H1 (cell line): ENCODE measurements around the gene HELT. TPM values are rescaled to one million over a fixed set of nuclear protein-coding genes. Genes with fewer than 3 reads are reported as not detected.
"Not testable (repeated sequence)": the region's sequence is repeated elsewhere in the genome, so short reads cannot be mapped to it uniquely, and the experiment has no call there.

Experiments
- CTCF ChIA-PET: fragments of 300-600 bp; sonication (Branson Sonifier 250); formaldehyde crosslinking; loops from one replicate; lab custom pipeline; 2021; ENCODE audit not compliant: partially characterized antibody; lab: Charles Lee
- POLR2A ChIA-PET: fragments of 300-600 bp; sonication (Branson Sonifier 250); formaldehyde crosslinking; loops from one replicate; lab custom pipeline; 2021; ENCODE audit warnings: inconsistent platforms; ENCODE audit not compliant: partially characterized antibody; lab: Charles Lee
- DNase-seq, 2 experiments: peaks; one replicate each; pipeline versions ENCODE4 v3.0.0 to v3.0.0-alpha.2; 2010 to 2022; ENCODE audit warnings: low spot score in 2 of 2, low read depth in 1 of 2, mixed read lengths in 1 of 2
- FAIRE-seq: peaks from 2 replicates; lab custom pipeline; 2011; peaks lifted over from hg19 to GRCh38; lab: Jason Lieb, UNC
- H2AFZ ChIP-seq: 2 replicates; pipeline ENCODE4 v1.8.1; 2012; ENCODE audit warnings: low read length, inconsistent platforms
- H2AK5ac ChIP-seq: 2 replicates; pipeline ENCODE4 v1.6.1; 2013; ENCODE audit warnings: low read depth, low read length
- H2BK120ac ChIP-seq: replicated peaks from 2 replicates; pipeline ENCODE3; 2013; ENCODE audit warnings: low read depth, low read length, inconsistent platforms
- H2BK12ac ChIP-seq: 2 replicates; pipeline ENCODE4 v1.6.1; 2013; ENCODE audit warnings: low read depth, low read length
- H2BK15ac ChIP-seq: 2 replicates; pipeline ENCODE4 v1.6.1; 2013; ENCODE audit warnings: low read length
- H2BK20ac ChIP-seq: 2 replicates; pipeline ENCODE4 v1.6.1; 2013; ENCODE audit warnings: low read length
- H2BK5ac ChIP-seq: 2 replicates; pipeline ENCODE4 v1.6.1; 2013; ENCODE audit warnings: low read depth, low read length
- H3K14ac ChIP-seq: 2 replicates; pipeline ENCODE4 v1.6.1; 2013; ENCODE audit warnings: inconsistent platforms; ENCODE audit not compliant: insufficient read length
- H3K18ac ChIP-seq: 2 replicates; pipeline ENCODE4 v1.6.1; 2013; ENCODE audit warnings: low read length; ENCODE audit errors: extremely low read depth
- H3K23ac ChIP-seq: 2 replicates; pipeline ENCODE4 v1.6.1; 2013; ENCODE audit warnings: inconsistent platforms; ENCODE audit not compliant: insufficient read length
- H3K23me2 ChIP-seq: 2 replicates; pipeline ENCODE4 v1.6.1; 2013; ENCODE audit warnings: low read depth, low read length
- H3K27ac ChIP-seq: 2 replicates; pipeline ENCODE4 v1.6.1; 2011; ENCODE audit warnings: low read depth, low read length, inconsistent platforms
- H3K27me3 ChIP-seq, 4 experiments: replicated peaks in 1 of 4; 1 replicate in 1 of 4; 2 replicates in 3 of 4; pipeline versions ENCODE4 v1.6.1 to v1.8.1; 2011 to 2013; ENCODE audit warnings: low read length in 3 of 4, mild to moderate bottlenecking in 3 of 4, inconsistent platforms in 2 of 4, mixed read lengths in 2 of 4, moderate library complexity in 1 of 4; ENCODE audit not compliant: control insufficient read depth in 3 of 4, insufficient read depth in 3 of 4; ENCODE audit errors: extremely low read depth in 1 of 4
- H3K36me3 ChIP-seq, 4 experiments: 2 replicates each; pipeline versions ENCODE4 v1.6.1 to v1.8.1; 2011 to 2013; ENCODE audit warnings: mild to moderate bottlenecking in 4 of 4, low read length in 3 of 4, moderate library complexity in 2 of 4, control low read depth in 1 of 4, inconsistent platforms in 1 of 4; ENCODE audit not compliant: insufficient read depth in 4 of 4, control insufficient read depth in 2 of 4
- H3K4ac ChIP-seq: replicated peaks from 2 replicates; pipeline ENCODE3; 2013; ENCODE audit warnings: low read length, low read depth, mixed read lengths, inconsistent platforms; ENCODE audit not compliant: insufficient read length
- H3K4me1 ChIP-seq, 4 experiments: replicated peaks in 1 of 4; 1 replicate in 1 of 4; 2 replicates in 3 of 4; pipeline versions ENCODE4 v1.6.1 to v1.8.1; 2011 to 2013; ENCODE audit warnings: low read length in 3 of 4, inconsistent platforms in 2 of 4, mixed read lengths in 1 of 4; ENCODE audit not compliant: insufficient read depth in 4 of 4, control insufficient read depth in 3 of 4
- H3K4me2 ChIP-seq, 2 experiments: 2 replicates each; pipeline versions ENCODE4 v1.6.1 to v1.8.1; 2011 to 2013; ENCODE audit warnings: low read depth in 2 of 2, low read length in 2 of 2, control low read depth in 1 of 2, inconsistent platforms in 1 of 2, mild to moderate bottlenecking in 1 of 2; ENCODE audit not compliant: insufficient read depth in 1 of 2
- H3K4me3 ChIP-seq, 4 experiments: fragments of 200-600, 300-600 bp in 1 of 4; sonication (generic), shearing (Covaris generic), sonication (Bioruptor Twin) in 1 of 4; 2 replicates each; pipeline versions ENCODE4 v1.5.1 to v1.8.1; 2011 to 2016; ENCODE audit warnings: low read length in 4 of 4, low read depth in 3 of 4, control low read depth in 2 of 4, inconsistent platforms in 2 of 4, mild to moderate bottlenecking in 2 of 4, mixed read lengths in 1 of 4, moderate library complexity in 1 of 4; ENCODE audit not compliant: insufficient read depth in 2 of 4; ENCODE audit errors: extremely low read depth in 1 of 4
- H3K56ac ChIP-seq: replicated peaks from 2 replicates; pipeline ENCODE3; 2013; ENCODE audit warnings: low read depth, mild to moderate bottlenecking, mixed read lengths, low read length, inconsistent platforms; ENCODE audit not compliant: insufficient read length
- H3K79me1 ChIP-seq: 2 replicates; pipeline ENCODE4 v1.6.1; 2013; ENCODE audit warnings: low read depth, low read length, control low read depth
- H3K79me2 ChIP-seq, 2 experiments: 2 replicates each; pipeline versions ENCODE4 v1.6.1 to v1.8.1; 2012 to 2013; ENCODE audit warnings: low read length in 2 of 2, mild to moderate bottlenecking in 2 of 2, inconsistent platforms in 1 of 2; ENCODE audit not compliant: insufficient read depth in 2 of 2, control insufficient read depth in 1 of 2
- H3K9ac ChIP-seq, 4 experiments: replicated peaks in 1 of 4; 1 replicate in 1 of 4; 2 replicates in 3 of 4; pipeline versions ENCODE4 v1.6.1 to v1.8.1; 2011 to 2013; ENCODE audit warnings: low read depth in 3 of 4, low read length in 3 of 4, control low read depth in 2 of 4, mild to moderate bottlenecking in 2 of 4, moderate library complexity in 2 of 4, inconsistent platforms in 1 of 4; ENCODE audit errors: extremely low read depth in 1 of 4
- H3K9me3 ChIP-seq, 2 experiments: 2 replicates each; pipeline versions ENCODE4 v1.6.1 to v1.8.1; 2012 to 2013; ENCODE audit warnings: mild to moderate bottlenecking in 2 of 2, moderate library complexity in 2 of 2, control low read depth in 1 of 2, inconsistent platforms in 1 of 2, low read depth in 1 of 2, low read length in 1 of 2, mixed read lengths in 1 of 2; ENCODE audit not compliant: insufficient read depth in 2 of 2
- H4K20me1 ChIP-seq, 2 experiments: replicated peaks in 1 of 2; 2 replicates each; pipeline versions ENCODE3 to v1.8.1; 2011 to 2013; ENCODE audit warnings: inconsistent platforms in 2 of 2, low read length in 2 of 2, mild to moderate bottlenecking in 1 of 2; ENCODE audit not compliant: insufficient read depth in 2 of 2, control insufficient read depth in 1 of 2
- H4K5ac ChIP-seq: 2 replicates; pipeline ENCODE4 v1.6.1; 2013; ENCODE audit warnings: low read length, low read depth, mixed read lengths, inconsistent platforms; ENCODE audit not compliant: insufficient read length
- H4K8ac ChIP-seq: 2 replicates; pipeline ENCODE4 v1.8.0; 2013; ENCODE audit warnings: mild to moderate bottlenecking, moderate library complexity, low read length, inconsistent platforms; ENCODE audit not compliant: insufficient read depth; ENCODE audit errors: extremely low read depth
- H4K91ac ChIP-seq: replicated peaks from 2 replicates; pipeline ENCODE3; 2013; ENCODE audit warnings: low read length, mixed read lengths, inconsistent platforms; ENCODE audit not compliant: insufficient read length
- BRCA1 ChIP-seq: IDR thresholded peaks from 2 replicates; pipeline ENCODE4 v1.6.1; 2012; ENCODE audit warnings: low read depth, low read length, improper control_type of control experiment
- CREB1 ChIP-seq: IDR thresholded peaks from 2 replicates; pipeline ENCODE4 v1.6.1; 2012; ENCODE audit warnings: inconsistent platforms
- EZH2 ChIP-seq: fragments of 200-600 bp; sonication (generic); IDR thresholded peaks from 2 replicates; pipeline ENCODE4 v1.7.1; 2012; ENCODE audit warnings: low read depth, mild to moderate bottlenecking, moderate library complexity, low read length, inconsistent platforms; ENCODE audit not compliant: severe bottlenecking
- POU5F1 ChIP-seq: IDR thresholded peaks from 2 replicates; pipeline ENCODE4 v1.6.1; 2011; ENCODE audit warnings: low read depth, mild to moderate bottlenecking, low read length, moderate library complexity
- RXRA ChIP-seq: IDR thresholded peaks from 2 replicates; pipeline ENCODE4 v1.6.1; 2011; ENCODE audit warnings: low read depth, mild to moderate bottlenecking, low read length, moderate library complexity; ENCODE audit not compliant: insufficient read depth
- TAF7 ChIP-seq: optimal IDR thresholded peaks from 2 replicates; pipeline ENCODE3; 2011; ENCODE audit warnings: low read depth, mild to moderate bottlenecking, inconsistent platforms, low read length, moderate library complexity, borderline replicate concordance
- WGBS, 2 experiments: shearing (Covaris generic) in 1 of 2; methylation state at CpG; one replicate each; pipeline versions ENCODE4 v1.1.6 to v1.1.7; 2013 to 2015; ENCODE audit warnings: low lambda C conversion rate in 2 of 2, mixed read lengths in 2 of 2, inconsistent platforms in 1 of 2, low coverage in 1 of 2, missing lambda C conversion rate in 1 of 2; ENCODE audit not compliant: insufficient replicate concordance in 2 of 2, insufficient coverage in 1 of 2, insufficient read length in 1 of 2; ENCODE audit errors: extremely low coverage in 1 of 2, missing lambda C conversion rate in 1 of 2; 5-methylcytosine and 5-hydroxymethylcytosine counted together
- polyA plus RNA-seq, 7 experiments: library from polyadenylated mRNA; depleted of rRNA in 3 of 7; stranded (reverse) in 5 of 7; unstranded in 2 of 7; fragments of >200 nt in 5 of 7; fragments of 200-250 nt in 2 of 7; gene quantifications; 1 replicate in 5 of 7; 2 replicates in 1 of 7; 4 replicates in 1 of 7; pipeline versions ENCODE4 v1.2.1 to v1.2.3, GENCODE V29; 2011 to 2013; ENCODE audit warnings: missing spikeins in 2 of 7, mixed read lengths in 2 of 7
- total RNA-seq: library from RNA; stranded (reverse); fragmentation: NEBNext Ultra II Directional; extraction: Animal tissue kit (Norgen Biotek cat#: 25700); gene quantifications from 2 replicates; pipeline ENCODE4 v1.2.1, GENCODE V29; 2021
- TF ChIP-seq, protein P1 (sequence below): IDR thresholded peaks from 2 replicates; pipeline ENCODE4 v1.6.1; 2012; ENCODE audit warnings: low read length, inconsistent platforms
- TF ChIP-seq, protein P2 (sequence below): IDR thresholded peaks from 2 replicates; pipeline ENCODE4 v1.6.1; 2012; ENCODE audit warnings: inconsistent platforms
- TF ChIP-seq, protein P3 (sequence below): IDR thresholded peaks from 2 replicates; pipeline ENCODE4 v1.6.1; 2012; ENCODE audit warnings: inconsistent platforms

HELT gene
- total and polyA plus RNA-seq, 2 of the 8 experiments (the other 6 are each of a cell fraction or from before 2014, with no cell fraction given), result 0.32 to 0.35 TPM

DNA sequence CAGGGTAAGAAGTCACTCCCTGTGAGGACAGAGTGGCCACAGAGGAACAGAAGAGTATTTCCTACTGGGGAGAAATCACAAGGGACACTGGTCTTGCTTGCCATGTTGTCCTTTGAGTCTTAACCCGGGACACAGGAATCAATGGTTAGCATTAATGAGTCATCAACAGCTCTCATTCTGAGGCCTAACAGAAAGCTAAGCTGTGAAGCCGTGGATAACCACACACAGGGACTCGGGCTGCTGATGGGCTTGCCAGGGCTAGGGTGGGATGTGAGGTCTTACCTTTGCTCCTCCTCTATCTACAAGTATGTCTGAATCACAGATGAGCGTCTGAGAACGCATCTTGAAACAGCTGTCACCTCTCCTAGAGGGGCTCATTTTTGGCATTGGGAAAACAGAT lies 22.2 kb downstream of the HELT start (continued):
- TF ChIP-seq, protein P1, sequence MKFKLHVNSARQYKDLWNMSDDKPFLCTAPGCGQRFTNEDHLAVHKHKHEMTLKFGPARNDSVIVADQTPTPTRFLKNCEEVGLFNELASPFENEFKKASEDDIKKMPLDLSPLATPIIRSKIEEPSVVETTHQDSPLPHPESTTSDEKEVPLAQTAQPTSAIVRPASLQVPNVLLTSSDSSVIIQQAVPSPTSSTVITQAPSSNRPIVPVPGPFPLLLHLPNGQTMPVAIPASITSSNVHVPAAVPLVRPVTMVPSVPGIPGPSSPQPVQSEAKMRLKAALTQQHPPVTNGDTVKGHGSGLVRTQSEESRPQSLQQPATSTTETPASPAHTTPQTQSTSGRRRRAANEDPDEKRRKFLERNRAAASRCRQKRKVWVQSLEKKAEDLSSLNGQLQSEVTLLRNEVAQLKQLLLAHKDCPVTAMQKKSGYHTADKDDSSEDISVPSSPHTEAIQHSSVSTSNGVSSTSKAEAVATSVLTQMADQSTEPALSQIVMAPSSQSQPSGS, result no peak
- TF ChIP-seq EZH2 (no peak), POU5F1 (no peak), BRCA1 (no peak), RXRA (no peak), TAF7 (no peak), CREB1 (no peak)
- TF ChIP-seq, protein P2, sequence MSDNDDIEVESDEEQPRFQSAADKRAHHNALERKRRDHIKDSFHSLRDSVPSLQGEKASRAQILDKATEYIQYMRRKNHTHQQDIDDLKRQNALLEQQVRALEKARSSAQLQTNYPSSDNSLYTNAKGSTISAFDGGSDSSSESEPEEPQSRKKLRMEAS, result no peak
- TF ChIP-seq, protein P3, sequence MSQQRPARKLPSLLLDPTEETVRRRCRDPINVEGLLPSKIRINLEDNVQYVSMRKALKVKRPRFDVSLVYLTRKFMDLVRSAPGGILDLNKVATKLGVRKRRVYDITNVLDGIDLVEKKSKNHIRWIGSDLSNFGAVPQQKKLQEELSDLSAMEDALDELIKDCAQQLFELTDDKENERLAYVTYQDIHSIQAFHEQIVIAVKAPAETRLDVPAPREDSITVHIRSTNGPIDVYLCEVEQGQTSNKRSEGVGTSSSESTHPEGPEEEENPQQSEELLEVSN, result no peak

DNA sequence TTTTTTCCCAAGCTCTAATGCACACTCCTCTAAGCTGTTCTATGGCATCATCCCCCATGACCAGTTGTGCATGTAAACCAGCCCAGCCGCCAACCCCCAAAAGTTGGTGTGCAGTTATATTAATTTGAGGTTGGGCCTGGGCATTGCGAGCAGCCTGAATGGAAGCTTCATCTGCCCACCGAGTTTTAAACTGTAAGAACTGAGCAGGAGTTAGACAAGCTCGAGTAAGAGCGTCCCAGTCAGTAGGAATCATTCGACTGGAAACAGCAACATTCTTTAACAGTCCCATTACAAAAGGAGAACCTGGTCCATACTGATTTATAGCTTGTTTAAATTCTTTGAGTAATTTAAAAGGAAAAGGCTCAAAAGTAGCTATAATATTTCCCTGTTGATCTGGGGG lies 32.0 kb downstream of the HELT start:
- DNase-seq, H3K56ac ChIP-seq, H3K18ac ChIP-seq, H3K23ac ChIP-seq, H4K5ac ChIP-seq, H3K36me3 ChIP-seq, H2AFZ ChIP-seq, H3K27ac ChIP-seq, H3K23me2 ChIP-seq, H2AK5ac ChIP-seq, H2BK120ac ChIP-seq, H2BK12ac ChIP-seq, H3K27me3 ChIP-seq, H3K4me3 ChIP-seq, H2BK15ac ChIP-seq, H3K79me2 ChIP-seq, H2BK5ac ChIP-seq, H3K4ac ChIP-seq, H3K79me1 ChIP-seq, H4K20me1 ChIP-seq, H3K14ac ChIP-seq, FAIRE-seq, H4K8ac ChIP-seq, H4K91ac ChIP-seq, H3K9ac ChIP-seq, H2BK20ac ChIP-seq, H3K4me2 ChIP-seq: not testable (repeated sequence)
- H3K4me1 ChIP-seq, result peaks cover 3 to 14% (median 8%) of the 10 kb centered on the region in 4 experiments; a peak in 5 of 7 replicates
- 87% methylated on average over 4 of the region's 6 CpGs; no CpG with 5 or more reads in 1 of the 2 experiments for WGBS, 2 experiments
- ChIA-PET CTCF (interaction anchor here (1.0 to 2.7 kb wide), 6 partner anchors 9 to 92 kb away, joined by 3 to 15 read pairs (median 4); no protein-coding TSS in a partner anchor), POLR2A (interaction anchor here (1.6 kb wide), 1 partner anchor 93 kb away, joined by 3 read pairs; the partner anchor contains the start of gene SLC25A4)
- peaks cover 15 to 17% of the 10 kb centered on the region in 2 experiments for H3K9me3 ChIP-seq
